ENCODE data around the gene EPG5.

DNA sequence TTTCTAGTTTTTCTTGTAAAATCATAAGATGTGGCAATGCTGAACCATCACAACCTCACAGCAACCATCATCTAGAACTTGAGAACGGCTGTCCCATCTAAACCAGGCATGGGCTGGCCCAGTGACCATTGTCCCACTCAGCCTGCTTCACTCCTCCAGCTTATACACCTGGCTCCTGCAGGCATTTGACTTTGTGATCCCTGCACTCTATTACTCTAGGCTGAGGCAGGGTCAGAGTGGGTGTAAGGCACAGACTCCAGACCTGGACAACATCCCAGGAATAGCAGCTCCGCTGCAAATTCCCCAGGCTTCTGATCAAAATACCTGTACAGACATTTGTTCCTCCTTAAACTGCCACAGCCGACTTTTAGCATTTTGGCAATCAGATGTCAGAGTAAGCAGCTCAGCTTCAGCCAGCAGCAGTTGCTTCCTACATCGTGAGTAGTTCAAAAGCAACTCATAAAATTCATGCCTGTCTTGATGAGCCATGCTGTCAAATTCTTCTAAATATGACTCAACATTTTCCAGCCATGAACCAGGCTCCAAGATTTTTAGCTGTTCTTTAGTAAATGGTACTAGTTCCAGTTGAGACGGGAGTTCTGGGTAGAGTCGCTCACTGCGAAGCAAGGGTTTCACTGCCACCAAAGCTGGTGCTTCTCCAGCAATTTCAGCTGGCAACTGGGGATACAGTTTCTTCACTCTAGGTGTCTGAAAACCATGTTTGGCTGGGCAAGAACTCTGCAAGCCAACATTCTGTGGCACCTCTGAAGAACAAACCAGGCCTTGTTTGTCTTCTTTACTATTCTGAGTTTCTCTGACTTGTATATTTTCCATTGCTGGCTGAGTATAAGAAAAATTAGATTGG is 12.8 kb downstream of the EPG5 start:
- TF ChIP-seq, protein P1, sequence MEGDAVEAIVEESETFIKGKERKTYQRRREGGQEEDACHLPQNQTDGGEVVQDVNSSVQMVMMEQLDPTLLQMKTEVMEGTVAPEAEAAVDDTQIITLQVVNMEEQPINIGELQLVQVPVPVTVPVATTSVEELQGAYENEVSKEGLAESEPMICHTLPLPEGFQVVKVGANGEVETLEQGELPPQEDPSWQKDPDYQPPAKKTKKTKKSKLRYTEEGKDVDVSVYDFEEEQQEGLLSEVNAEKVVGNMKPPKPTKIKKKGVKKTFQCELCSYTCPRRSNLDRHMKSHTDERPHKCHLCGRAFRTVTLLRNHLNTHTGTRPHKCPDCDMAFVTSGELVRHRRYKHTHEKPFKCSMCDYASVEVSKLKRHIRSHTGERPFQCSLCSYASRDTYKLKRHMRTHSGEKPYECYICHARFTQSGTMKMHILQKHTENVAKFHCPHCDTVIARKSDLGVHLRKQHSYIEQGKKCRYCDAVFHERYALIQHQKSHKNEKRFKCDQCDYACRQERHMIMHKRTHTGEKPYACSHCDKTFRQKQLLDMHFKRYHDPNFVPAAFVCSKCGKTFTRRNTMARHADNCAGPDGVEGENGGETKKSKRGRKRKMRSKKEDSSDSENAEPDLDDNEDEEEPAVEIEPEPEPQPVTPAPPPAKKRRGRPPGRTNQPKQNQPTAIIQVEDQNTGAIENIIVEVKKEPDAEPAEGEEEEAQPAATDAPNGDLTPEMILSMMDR (conservative IDR thresholded peaks at IDR 0.05; ENCODE audit: low read depth, low read length): no peak
- TF ChIP-seq EZH2 (IDR thresholded peaks at IDR 0.05; ENCODE audit: borderline replicate concordance, low read depth, low read length, poor library complexity, severe bottlenecking): no peak
